ENCODE data around the gene SNRNP200. TPM values are rescaled to one million over a fixed set of nuclear protein-coding genes. Genes with fewer than 3 reads are reported as not detected.
A peak's percentile ranks its signal among the peaks of the same experiment; 100 is the strongest.

SNRNP200 gene
- total and polyA plus RNA-seq, 2 experiments from 2014 or later, result 85.3 to 96.4 TPM

DNA sequence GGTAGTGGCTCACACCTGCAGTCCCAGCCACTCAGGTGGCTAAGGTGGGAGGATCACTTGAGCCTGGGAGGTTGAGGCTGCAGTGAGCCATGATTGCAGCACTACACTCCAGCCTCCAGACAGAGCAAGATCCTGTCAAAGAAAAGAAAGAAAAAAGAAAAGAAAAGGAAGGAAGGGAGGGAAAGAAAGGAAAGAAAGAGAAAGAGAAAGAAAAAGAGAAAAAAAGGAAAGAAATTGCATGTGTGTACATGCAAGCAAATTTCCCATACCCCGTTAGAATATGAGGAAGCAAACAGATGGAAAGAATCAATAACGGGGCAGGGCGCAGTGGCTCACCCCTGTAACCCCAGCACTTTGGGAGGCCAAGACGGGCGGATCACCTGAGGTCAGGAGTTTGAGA, 57.5 kb downstream of the SNRNP200 start:
- Histone ChIP-seq H3K4me3 (no peak overlapping the region), H3K27ac (no peak overlapping the region), H3K4me1 (ENCODE audit: low read depth) (peaks cover 6% of the 10 kb centered on the region), H3K27me3 (no peaks in the 10 kb centered on the region), H3K36me3 (peaks cover 3% of the 10 kb centered on the region), H3K9me3 (ENCODE audit: low read depth) (no peaks in the 10 kb centered on the region)
- TF ChIP-seq, protein P1, sequence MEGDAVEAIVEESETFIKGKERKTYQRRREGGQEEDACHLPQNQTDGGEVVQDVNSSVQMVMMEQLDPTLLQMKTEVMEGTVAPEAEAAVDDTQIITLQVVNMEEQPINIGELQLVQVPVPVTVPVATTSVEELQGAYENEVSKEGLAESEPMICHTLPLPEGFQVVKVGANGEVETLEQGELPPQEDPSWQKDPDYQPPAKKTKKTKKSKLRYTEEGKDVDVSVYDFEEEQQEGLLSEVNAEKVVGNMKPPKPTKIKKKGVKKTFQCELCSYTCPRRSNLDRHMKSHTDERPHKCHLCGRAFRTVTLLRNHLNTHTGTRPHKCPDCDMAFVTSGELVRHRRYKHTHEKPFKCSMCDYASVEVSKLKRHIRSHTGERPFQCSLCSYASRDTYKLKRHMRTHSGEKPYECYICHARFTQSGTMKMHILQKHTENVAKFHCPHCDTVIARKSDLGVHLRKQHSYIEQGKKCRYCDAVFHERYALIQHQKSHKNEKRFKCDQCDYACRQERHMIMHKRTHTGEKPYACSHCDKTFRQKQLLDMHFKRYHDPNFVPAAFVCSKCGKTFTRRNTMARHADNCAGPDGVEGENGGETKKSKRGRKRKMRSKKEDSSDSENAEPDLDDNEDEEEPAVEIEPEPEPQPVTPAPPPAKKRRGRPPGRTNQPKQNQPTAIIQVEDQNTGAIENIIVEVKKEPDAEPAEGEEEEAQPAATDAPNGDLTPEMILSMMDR (IDR thresholded peaks at IDR 0.05; ENCODE audit: low read depth, low read length), result no peak
- no peak for DNase-seq (ENCODE audit: low read depth in 1 of 2, low spot score in 1 of 2)

DNA sequence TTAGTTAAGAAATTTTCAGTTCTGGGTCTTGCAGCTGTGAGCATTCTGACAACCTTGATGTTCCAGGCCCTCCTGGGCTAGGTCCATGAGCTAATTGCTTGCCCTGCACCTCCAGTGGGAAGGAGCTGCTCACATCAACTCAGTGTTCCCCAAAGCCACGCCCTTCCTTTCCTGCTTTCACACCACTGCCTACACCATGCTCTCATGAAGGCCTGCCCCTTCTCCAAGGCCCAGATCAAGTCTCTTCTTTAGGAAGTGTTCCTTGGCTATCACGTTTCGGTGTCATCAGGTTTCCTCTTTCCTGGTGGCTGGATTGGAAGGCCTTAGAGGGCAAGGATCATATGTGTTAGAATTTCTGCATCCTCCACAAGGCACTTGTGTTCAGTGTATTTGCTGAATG, 58.3 kb downstream of the SNRNP200 start:
- TF ChIP-seq, protein P1 (IDR thresholded peaks at IDR 0.05; ENCODE audit: low read depth, low read length), result no peak
- no peaks in the 10 kb centered on the region for H3K27me3 ChIP-seq
- no peaks in the 10 kb centered on the region for H3K36me3 ChIP-seq
- H3K27ac ChIP-seq, result no peak overlapping the region
- H3K4me1 ChIP-seq (ENCODE audit: low read depth), result peaks cover 6% of the 10 kb centered on the region
- H3K9me3 ChIP-seq (ENCODE audit: low read depth), result no peaks in the 10 kb centered on the region
- no peak overlapping the region for H3K4me3 ChIP-seq
- DNase-seq (ENCODE audit: low read depth in 1 of 2, low spot score in 1 of 2), result no peak

DNA sequence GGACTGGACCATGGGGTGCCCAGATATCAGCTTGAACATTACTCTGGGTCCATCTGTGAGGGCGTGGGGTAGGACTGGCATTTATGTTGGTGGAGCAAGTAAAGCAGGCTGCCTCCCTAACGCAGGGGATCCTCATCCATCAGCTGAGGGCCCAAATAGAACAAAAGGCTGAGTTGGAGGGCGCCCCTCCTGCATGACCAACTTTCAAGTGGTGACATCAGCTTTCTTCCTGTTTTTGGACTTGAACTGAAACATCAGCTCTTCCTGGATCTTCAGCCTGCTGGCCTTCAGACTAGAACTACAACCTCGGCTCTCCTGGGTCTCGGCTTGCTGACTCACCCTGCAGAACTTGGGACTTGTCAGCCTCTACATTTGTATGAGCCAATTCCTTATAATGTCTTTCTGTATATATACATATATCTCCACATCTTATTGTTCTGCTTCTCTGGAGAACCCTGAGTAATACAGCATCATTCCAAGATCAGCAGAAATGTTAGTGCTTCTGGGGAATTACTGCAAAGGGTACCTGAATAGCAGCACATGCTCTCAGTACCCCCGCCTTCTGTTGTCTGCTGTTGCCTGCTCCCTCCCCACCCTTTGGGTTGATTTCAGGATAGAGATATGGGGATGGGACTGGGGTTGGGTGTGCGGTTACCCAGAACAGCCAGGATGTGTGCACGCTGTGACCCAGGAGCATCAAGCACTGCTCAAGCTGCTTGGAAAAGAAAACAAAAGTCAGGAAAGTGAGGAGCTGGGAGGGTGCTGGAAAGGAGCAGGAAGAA, 59.5 kb downstream of the SNRNP200 start:
- peak in 1 of 2 donors; percentile 60 for DNase-seq (ENCODE audit: low read depth in 1 of 2, low spot score in 1 of 2)
- no peak overlapping the region for H3K27ac ChIP-seq
- H3K4me1 ChIP-seq (ENCODE audit: low read depth), result no peaks in the 10 kb centered on the region
- TF ChIP-seq, protein P1 (IDR thresholded peaks at IDR 0.05; ENCODE audit: low read depth, low read length), result no peak
- H3K27me3 ChIP-seq, result no peaks in the 10 kb centered on the region
- no peaks in the 10 kb centered on the region for H3K9me3 ChIP-seq (ENCODE audit: low read depth)
- no peak overlapping the region for H3K4me3 ChIP-seq
- H3K36me3 ChIP-seq, result no peaks in the 10 kb centered on the region

DNA sequence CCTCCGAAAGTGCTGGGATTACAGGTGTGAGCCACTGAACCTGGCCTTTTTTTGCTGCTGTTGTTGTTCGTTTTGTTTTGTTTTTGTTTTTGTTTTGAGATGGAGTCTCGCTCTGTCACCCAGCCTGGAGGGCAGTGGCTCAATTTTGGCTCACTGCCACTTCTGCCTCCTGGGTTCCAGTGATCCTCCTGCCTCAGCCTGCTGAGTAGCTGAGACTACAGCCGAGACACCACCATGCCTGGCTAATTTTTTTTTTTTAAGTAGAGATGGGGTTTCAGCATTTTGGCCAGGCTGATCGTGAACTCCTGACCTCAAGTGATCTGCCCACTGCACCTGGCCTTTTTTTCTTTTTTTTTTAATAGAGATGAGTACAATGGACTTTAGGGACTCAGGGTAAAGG, 61.5 kb downstream of the SNRNP200 start:
- Histone ChIP-seq H3K9me3 (ENCODE audit: low read depth) (no peaks in the 10 kb centered on the region), H3K4me3 (no peak overlapping the region), H3K27ac (no peak overlapping the region), H3K36me3 (no peaks in the 10 kb centered on the region), H3K4me1 (ENCODE audit: low read depth) (peaks cover 6% of the 10 kb centered on the region), H3K27me3 (no peaks in the 10 kb centered on the region)
- TF ChIP-seq, protein P1 (IDR thresholded peaks at IDR 0.05; ENCODE audit: low read depth, low read length), result no peak
- no peak for DNase-seq (ENCODE audit: low read depth in 1 of 2, low spot score in 1 of 2)

DNA sequence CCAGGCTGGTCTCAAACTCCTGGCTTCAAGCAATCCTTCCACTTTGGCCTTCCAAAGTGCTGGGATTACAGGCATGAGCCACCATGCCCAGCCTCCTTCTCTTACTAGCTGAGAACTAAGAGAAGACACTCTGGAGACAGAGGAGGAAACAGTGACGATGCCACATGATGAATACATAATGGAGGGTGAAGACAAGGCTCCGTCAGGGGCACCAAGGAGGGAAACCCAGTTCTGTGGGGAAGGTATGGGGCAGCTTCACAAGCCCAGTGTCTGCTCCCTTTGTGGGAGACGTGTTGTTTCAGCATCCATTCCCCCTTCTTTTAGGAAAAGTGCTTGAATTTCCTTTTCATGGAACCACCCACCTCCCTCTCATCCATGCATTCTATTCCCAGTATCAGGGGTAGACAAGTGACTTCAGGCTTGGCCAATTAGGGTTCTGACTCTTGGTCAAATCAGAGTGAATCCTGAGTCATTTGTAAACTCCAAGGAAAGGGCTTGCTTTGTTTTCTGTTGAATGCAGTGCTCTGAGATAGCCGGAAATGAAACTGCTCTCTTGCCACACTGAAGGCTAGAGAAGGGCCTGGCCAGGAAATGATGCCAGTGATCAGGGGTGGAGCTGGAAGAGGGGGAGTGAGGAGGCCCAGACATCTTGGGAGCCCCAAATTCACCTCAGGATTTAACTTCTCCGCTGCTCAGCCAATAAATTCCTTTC, 63.3 kb downstream of the SNRNP200 start:
- Histone ChIP-seq H3K27me3 (no peaks in the 10 kb centered on the region), H3K27ac (no peak overlapping the region), H3K36me3 (no peaks in the 10 kb centered on the region), H3K4me1 (ENCODE audit: low read depth) (peaks cover 6% of the 10 kb centered on the region), H3K4me3 (no peak overlapping the region), H3K9me3 (ENCODE audit: low read depth) (no peaks in the 10 kb centered on the region)
- peak in 1 of 2 donors; percentile 88 for DNase-seq (ENCODE audit: low read depth in 1 of 2, low spot score in 1 of 2)
- TF ChIP-seq, protein P1 (IDR thresholded peaks at IDR 0.05; ENCODE audit: low read depth, low read length), result no peak

All from cardiac muscle cell (in vitro differentiated cells and primary cell).